Right lobe of liver (tissue), 4 donors: ENCODE measurements around the gene LAMC1.

Source experiments
- POLR2A ChIP-seq: fragments of 450-650 bp; IDR thresholded peaks from one replicate; pipeline ENCODE4 v1.6.1; 2017; ENCODE audit warnings: antibody characterized with exemption, mild to moderate bottlenecking
- TF ChIP-seq, protein P1 (sequence below), 4 donors: fragments of 200-600 bp in 3 of 4; fragments of 450-650 bp in 1 of 4; IDR thresholded peaks; one replicate each; pipeline versions ENCODE4 v1.5.1 to v1.8.0; 2016 to 2022; ENCODE audit warnings: antibody characterized with exemption in 4 of 4, mild to moderate bottlenecking in 2 of 4
- donor health status: DM: no; HTN: no; CAD: no.
- donor health status: DM: no; HTN: no; CAD: no.
- donor health status: DM: no; HTN: yes; CAD: no.

DNA sequence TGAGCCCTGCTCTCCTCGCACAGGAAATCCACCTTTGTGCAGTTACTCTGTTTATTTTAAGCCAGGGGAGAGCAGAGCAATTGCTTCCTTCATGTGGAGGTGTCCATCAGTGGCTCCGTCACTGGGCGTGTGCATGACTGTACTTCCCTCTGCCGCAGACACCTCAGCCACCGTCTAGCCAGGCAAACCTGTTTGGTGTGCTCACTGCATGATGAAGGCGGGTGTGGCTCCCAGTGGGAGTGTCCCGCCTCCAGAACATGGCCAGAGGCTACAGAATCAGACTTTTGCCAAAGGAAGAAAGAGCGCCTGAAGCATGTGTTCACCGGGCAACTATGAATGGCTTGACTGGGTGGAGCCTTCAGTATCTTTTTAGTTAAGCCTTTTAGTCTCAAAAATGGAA, 136.7 kb downstream of the LAMC1 start:
- TF ChIP-seq, protein P1, sequence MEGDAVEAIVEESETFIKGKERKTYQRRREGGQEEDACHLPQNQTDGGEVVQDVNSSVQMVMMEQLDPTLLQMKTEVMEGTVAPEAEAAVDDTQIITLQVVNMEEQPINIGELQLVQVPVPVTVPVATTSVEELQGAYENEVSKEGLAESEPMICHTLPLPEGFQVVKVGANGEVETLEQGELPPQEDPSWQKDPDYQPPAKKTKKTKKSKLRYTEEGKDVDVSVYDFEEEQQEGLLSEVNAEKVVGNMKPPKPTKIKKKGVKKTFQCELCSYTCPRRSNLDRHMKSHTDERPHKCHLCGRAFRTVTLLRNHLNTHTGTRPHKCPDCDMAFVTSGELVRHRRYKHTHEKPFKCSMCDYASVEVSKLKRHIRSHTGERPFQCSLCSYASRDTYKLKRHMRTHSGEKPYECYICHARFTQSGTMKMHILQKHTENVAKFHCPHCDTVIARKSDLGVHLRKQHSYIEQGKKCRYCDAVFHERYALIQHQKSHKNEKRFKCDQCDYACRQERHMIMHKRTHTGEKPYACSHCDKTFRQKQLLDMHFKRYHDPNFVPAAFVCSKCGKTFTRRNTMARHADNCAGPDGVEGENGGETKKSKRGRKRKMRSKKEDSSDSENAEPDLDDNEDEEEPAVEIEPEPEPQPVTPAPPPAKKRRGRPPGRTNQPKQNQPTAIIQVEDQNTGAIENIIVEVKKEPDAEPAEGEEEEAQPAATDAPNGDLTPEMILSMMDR (IDR thresholded peaks at IDR 0.05): no peak
- TF ChIP-seq POLR2A: no peak
